Measurements from ENCODE around the gene KCNK16. TPM values are rescaled to one million over a fixed set of nuclear protein-coding genes. Genes with fewer than 3 reads are reported as not detected.

Gene KCNK16
- total and polyA plus RNA-seq, 2 donors (not counting 1 experiment from before 2014, with no cell fraction given) = not detected

GRCh38 chr6:39335780-39336545, 13.5 kb upstream of the KCNK16 start:
- Histone ChIP-seq H3K27ac (ENCODE audit: insufficient read depth, low read length) (no peak overlapping the region), H3K36me3 (ENCODE audit: control insufficient read depth, insufficient read depth, low read length) (no peaks in the 10 kb centered on the region), H3K4me1 (ENCODE audit: control insufficient read depth, extremely low read depth, insufficient read depth, low read length) (no peaks in the 10 kb centered on the region), H3K4me3 (replicated peaks in 1 of 4; ENCODE audit: control extremely low read depth in 1 of 4, insufficient read depth in 1 of 4, low read depth in 3 of 4, low read length in 4 of 4) (no peak overlapping the region), H2AFZ (ENCODE audit: low read length) (no peak overlapping the region), H3K79me2 (ENCODE audit: control insufficient read depth, insufficient read depth, low read length) (no peaks in the 10 kb centered on the region), H4K20me1 (ENCODE audit: control insufficient read depth, extremely low read depth, insufficient read depth, low read length) (no peaks in the 10 kb centered on the region), H3K4me2 (ENCODE audit: extremely low read depth, insufficient read depth, low read length) (no peak overlapping the region), H3K9me3 (ENCODE audit: control insufficient read depth, insufficient read depth, low read depth, low read length) (no peaks in the 10 kb centered on the region), H3K27me3 (ENCODE audit: control insufficient read depth, insufficient read depth, low read length) (no peaks in the 10 kb centered on the region), H3K9ac (ENCODE audit: insufficient read depth, low read length) (no peak overlapping the region)
- TF ChIP-seq EZH2 (IDR thresholded peaks at IDR 0.05; ENCODE audit: low read length, missing control alignments) (no peak), CTCF (conservative IDR thresholded peaks at IDR 0.05 in 1 of 2, IDR thresholded peaks at IDR 0.05 in 1 of 2; ENCODE audit: low read depth in 1 of 2, low read length in 2 of 2) (no peak)
- peak in 1 of 2 donors; percentile 2 for DNase-seq (ENCODE audit: low read depth in 2 of 2)

- Histone ChIP-seq H3K36me3 (ENCODE audit: control insufficient read depth, insufficient read depth, low read length) (no peaks in the 10 kb centered on the region), H2AFZ (ENCODE audit: low read length) (no peak overlapping the region), H3K4me3 (replicated peaks in 1 of 4; ENCODE audit: control extremely low read depth in 1 of 4, insufficient read depth in 1 of 4, low read depth in 3 of 4, low read length in 4 of 4) (no peak overlapping the region), H3K4me2 (ENCODE audit: extremely low read depth, insufficient read depth, low read length) (no peak overlapping the region), H3K27me3 (ENCODE audit: control insufficient read depth, insufficient read depth, low read length) (no peaks in the 10 kb centered on the region), H4K20me1 (ENCODE audit: control insufficient read depth, extremely low read depth, insufficient read depth, low read length) (no peaks in the 10 kb centered on the region), H3K79me2 (ENCODE audit: control insufficient read depth, insufficient read depth, low read length) (no peaks in the 10 kb centered on the region), H3K4me1 (ENCODE audit: control insufficient read depth, extremely low read depth, insufficient read depth, low read length) (no peaks in the 10 kb centered on the region), H3K9me3 (ENCODE audit: control insufficient read depth, insufficient read depth, low read depth, low read length) (no peaks in the 10 kb centered on the region), H3K9ac (ENCODE audit: insufficient read depth, low read length) (no peak overlapping the region), H3K27ac (ENCODE audit: insufficient read depth, low read length) (no peak overlapping the region)
- no peak for DNase-seq (ENCODE audit: low read depth in 2 of 2)
- TF ChIP-seq EZH2 (IDR thresholded peaks at IDR 0.05; ENCODE audit: low read length, missing control alignments) (no peak), CTCF (conservative IDR thresholded peaks at IDR 0.05 in 1 of 2, IDR thresholded peaks at IDR 0.05 in 1 of 2; ENCODE audit: low read depth in 1 of 2, low read length in 2 of 2) (no peak)
Measured at GRCh38 chr6:39333644-39334438, 11.3 kb upstream of the KCNK16 start.

GRCh38 chr6:39330476-39330875, 8.0 kb upstream of the KCNK16 start:
- Histone ChIP-seq H3K27ac (ENCODE audit: insufficient read depth, low read length) (no peak overlapping the region), H3K79me2 (ENCODE audit: control insufficient read depth, insufficient read depth, low read length) (no peaks in the 10 kb centered on the region), H2AFZ (ENCODE audit: low read length) (no peak overlapping the region), H4K20me1 (ENCODE audit: control insufficient read depth, extremely low read depth, insufficient read depth, low read length) (no peaks in the 10 kb centered on the region), H3K36me3 (ENCODE audit: control insufficient read depth, insufficient read depth, low read length) (no peaks in the 10 kb centered on the region), H3K9me3 (ENCODE audit: control insufficient read depth, insufficient read depth, low read depth, low read length) (no peaks in the 10 kb centered on the region), H3K4me3 (replicated peaks in 1 of 4; ENCODE audit: control extremely low read depth in 1 of 4, insufficient read depth in 1 of 4, low read depth in 3 of 4, low read length in 4 of 4) (no peak overlapping the region), H3K27me3 (ENCODE audit: control insufficient read depth, insufficient read depth, low read length) (no peaks in the 10 kb centered on the region), H3K4me1 (ENCODE audit: control insufficient read depth, extremely low read depth, insufficient read depth, low read length) (no peaks in the 10 kb centered on the region), H3K4me2 (ENCODE audit: extremely low read depth, insufficient read depth, low read length) (no peak overlapping the region), H3K9ac (ENCODE audit: insufficient read depth, low read length) (no peak overlapping the region)
- no peak for TF ChIP-seq EZH2 (IDR thresholded peaks at IDR 0.05; ENCODE audit: low read length, missing control alignments)
- no peak for TF ChIP-seq CTCF (conservative IDR thresholded peaks at IDR 0.05 in 1 of 2, IDR thresholded peaks at IDR 0.05 in 1 of 2; ENCODE audit: low read depth in 1 of 2, low read length in 2 of 2)
- no peak for DNase-seq (ENCODE audit: low read depth in 2 of 2)

Measured in fibroblast of lung (primary cell).